K562 (cell line): ENCODE measurements around the gene SCML2. TPM values are rescaled to one million over a fixed set of nuclear protein-coding genes. Genes with fewer than 3 reads are reported as not detected.
A peak's percentile ranks its signal among the peaks of the same experiment; 100 is the strongest.

Experiments used
- CBX2 ChIP-seq: fragments of 200-600 bp; sonication (generic); IDR thresholded peaks from one replicate; pipeline ENCODE4 v1.6.1; 2012; ENCODE audit warnings: mild to moderate bottlenecking, low read length, inconsistent platforms; ENCODE audit not compliant: insufficient read depth, poor library complexity, severe bottlenecking
- CGGBP1 ChIP-seq: fragments of 250-450 bp; sonication (Bioruptor Pico); IDR thresholded peaks from 2 replicates; pipeline ENCODE4 v1.9.0; 2021; ENCODE audit warnings: mild to moderate bottlenecking
- CTCF ChIP-seq, 3 experiments: IDR thresholded peaks in 2 of 3; conservative IDR thresholded peaks in 1 of 3; 2 replicates each; pipeline ENCODE4 v1.5.1; 2011 to 2012; ENCODE audit warnings: low read length in 3 of 3, mild to moderate bottlenecking in 3 of 3, control low read depth in 2 of 3, improper control_type of control experiment in 1 of 3, inconsistent platforms in 1 of 3, low read depth in 1 of 3, mixed read lengths in 1 of 3, moderate library complexity in 1 of 3; ENCODE audit not compliant: insufficient read depth in 2 of 3
- ESRRA ChIP-seq: fragments of 450-650 bp; IDR thresholded peaks from 2 replicates; pipeline ENCODE4 v1.6.1; 2014; ENCODE audit warnings: low read depth, mild to moderate bottlenecking, moderate library complexity, borderline replicate concordance
- FOXK1 ChIP-seq: sonication (generic); formaldehyde crosslinking; IDR thresholded peaks from 2 replicates; pipeline ENCODE4 v1.8.0; 2022; ENCODE audit warnings: missing genetic modification reagents, mild to moderate bottlenecking, borderline replicate concordance
- GABPB1 ChIP-seq: sonication (generic); formaldehyde crosslinking; IDR thresholded peaks from 2 replicates; pipeline ENCODE4 v1.8.0; 2022; ENCODE audit warnings: mild to moderate bottlenecking, missing genetic modification reagents
- GTF2B ChIP-seq: IDR thresholded peaks from 2 replicates; pipeline ENCODE4 v1.6.1; 2011; ENCODE audit not compliant: insufficient read length; ENCODE audit errors: extremely low read depth
- ILK ChIP-seq: fragments of 450-650 bp; IDR thresholded peaks from 2 replicates; pipeline ENCODE4 v1.6.1; 2016; ENCODE audit warnings: missing genetic modification characterization, low read depth, mild to moderate bottlenecking, missing compliant biosample characterization, moderate library complexity, borderline replicate concordance
- IRF9 ChIP-seq: fragments of 450-650 bp; IDR thresholded peaks from 2 replicates; pipeline ENCODE4 v1.6.1; 2016; ENCODE audit warnings: missing biosample characterization, missing genetic modification characterization
- STAT6 ChIP-seq: sonication (generic); formaldehyde crosslinking; IDR thresholded peaks from 2 replicates; pipeline ENCODE4 v1.8.1; 2023; ENCODE audit warnings: mild to moderate bottlenecking, missing genetic modification reagents
- TCF7L2 ChIP-seq: fragments of 150-350 bp; IDR thresholded peaks from 2 replicates; pipeline ENCODE4 v1.6.1; 2016; ENCODE audit warnings: low read depth, mild to moderate bottlenecking, low read length, moderate library complexity
- WHSC1 ChIP-seq: IDR thresholded peaks from one replicate; pipeline ENCODE4 v1.6.1; 2012; ENCODE audit warnings: low read length, control low read depth, inconsistent platforms
- XRCC5 ChIP-seq: fragments of 200-400 bp; formaldehyde crosslinking; IDR thresholded peaks from 2 replicates; pipeline ENCODE4 v1.6.1; 2017; ENCODE audit warnings: low read depth, mild to moderate bottlenecking, low read length
- ZBTB33 ChIP-seq: sonication (generic); formaldehyde crosslinking; IDR thresholded peaks from 2 replicates; pipeline ENCODE4 v1.8.1; 2023; ENCODE audit warnings: mild to moderate bottlenecking, missing genetic modification reagents
- ZNF655 ChIP-seq: fragments of 250-450 bp; sonication (Bioruptor Pico); IDR thresholded peaks from 2 replicates; pipeline ENCODE4 v1.5.0; 2021
- polyA plus RNA-seq, 8 experiments: library from polyadenylated mRNA; depleted of rRNA in 4 of 8; stranded (reverse) in 5 of 8; unstranded in 3 of 8; fragments of >200 nt; fragmentation: Nextera tagmentation in 2 of 8; fragmentation: Illumina TruSeq in 1 of 8; extraction: Ambion mirVana in 2 of 8; extraction: Trizol in 1 of 8; gene quantifications; 2 replicates each; pipeline versions ENCODE4 v1.2.1 to v1.2.3, GENCODE V29; 2011 to 2014; ENCODE audit warnings: inconsistent platforms in 1 of 8, missing spikeins in 1 of 8
- total RNA-seq, 7 experiments: library from RNA; depleted of rRNA in 6 of 7; stranded (reverse); fragments of >200 nt in 6 of 7; fragmentation: Illumina TruSeq in 2 of 7; extraction: Trizol in 2 of 7; gene quantifications; 2 replicates each; pipeline versions ENCODE4 v1.2.1 to v1.2.3, GENCODE V29; 2011 to 2021; ENCODE audit warnings: low replicate concordance in 1 of 7

Gene SCML2
- total and polyA plus RNA-seq, 9 of the 15 experiments (the other 6 are each of a cell fraction or from before 2014, with no cell fraction given), result 15.1 to 30.8 (median 22.9) TPM

- TF ChIP-seq CGGBP1 (CRISPR knock-in tag), result no peak
- TF ChIP-seq ZBTB33 (CRISPR knock-in tag), result peak; percentile 53; the same call in 1 of the 2 replicates
- TF ChIP-seq XRCC5, result no peak
- no peak for TF ChIP-seq FOXK1
- no peak for TF ChIP-seq STAT6
- TF ChIP-seq ILK (tag), result no peak
- TF ChIP-seq CBX2, result no peak
- peak; percentile 30; the same call in 1 of the 2 replicates for TF ChIP-seq GABPB1 (CRISPR knock-in tag)
- TF ChIP-seq GTF2B, result no peak
- no peak for TF ChIP-seq WHSC1
- TF ChIP-seq CTCF (IDR thresholded peaks at IDR 0.05 in 2 of 3, conservative IDR thresholded peaks at IDR 0.05 in 1 of 3; ENCODE audit: insufficient read depth in 2 of 3, low read depth in 1 of 3, low read length in 3 of 3), result no peak
- TF ChIP-seq IRF9 (tag), result no peak
- no peak for TF ChIP-seq TCF7L2
- TF ChIP-seq ZNF655 (CRISPR knock-in tag), result no peak
- TF ChIP-seq ESRRA, result peak; percentile 90; the same call in 1 of the 2 replicates
These were observed at the start of gene SCML2 (continued) for GRCh38 chrX:18354369-18355223.
